Right lobe of liver (tissue), 6 donors: ENCODE results near the gene SCYL2. TPM values are rescaled to one million over a fixed set of nuclear protein-coding genes. Genes with fewer than 3 reads are reported as not detected.

ENCODE experiments used
- ATAC-seq, 4 donors: fragments of 200-7000 bp; cut with Tn5 transposase; one replicate each; pipeline ENCODE4 v1.9.1; 2020; ENCODE audit warnings: mild to moderate bottlenecking in 4 of 4, moderate library complexity in 4 of 4
- DNase-seq, 3 donors: peaks; one replicate each; pipeline ENCODE4 v3.0.0-alpha.2; 2020
- H3K27ac ChIP-seq, 3 donors: fragments of 200-600 bp; one replicate each; pipeline ENCODE4 v1.8.0; 2022
- H3K27me3 ChIP-seq, 2 donors: fragments of 200-600 bp; one replicate each; pipeline ENCODE4 v1.8.0; 2022
- H3K36me3 ChIP-seq, 4 donors: fragments of 200-600 bp; sonication (generic) in 1 of 4; one replicate each; pipeline versions ENCODE4 v1.5.1 to v1.8.0; 2017 to 2022; ENCODE audit warnings: control low read depth in 1 of 4
- H3K4me1 ChIP-seq, 4 donors: fragments of 200-600 bp; sonication (generic) in 1 of 4; one replicate each; pipeline versions ENCODE4 v1.5.1 to v1.8.0; 2017 to 2022; ENCODE audit warnings: control low read depth in 1 of 4
- H3K4me3 ChIP-seq, 3 donors: fragments of 200-600 bp; one replicate each; pipeline ENCODE4 v1.8.0; 2022
- H3K9me3 ChIP-seq, 4 donors: fragments of 200-600 bp; sonication (generic) in 1 of 4; one replicate each; pipeline versions ENCODE4 v1.5.1 to v1.8.0; 2017 to 2022; ENCODE audit warnings: control low read depth in 1 of 4
- CTCF ChIP-seq, 4 donors: fragments of 200-600 bp in 3 of 4; fragments of 450-650 bp in 1 of 4; IDR thresholded peaks; one replicate each; pipeline versions ENCODE4 v1.5.1 to v1.8.0; 2016 to 2022; ENCODE audit warnings: antibody characterized with exemption in 4 of 4, mild to moderate bottlenecking in 2 of 4
- POLR2A ChIP-seq: fragments of 450-650 bp; IDR thresholded peaks from one replicate; pipeline ENCODE4 v1.6.1; 2017; ENCODE audit warnings: antibody characterized with exemption, mild to moderate bottlenecking
- WGBS: methylation state at CpG from one replicate; pipeline ENCODE4 v1.1.6; 2018; ENCODE audit warnings: low coverage, low lambda C conversion rate; ENCODE audit not compliant: insufficient coverage; ENCODE audit errors: missing lambda C conversion rate; 5-methylcytosine and 5-hydroxymethylcytosine counted together
- intact Hi-C, 2 donors: fragments of 100-400 bp; cut with DNase I; formaldehyde crosslinking; loops; one replicate each; pipeline versions ENCODE4 v1.11.2 to v1.14.1; 2022
- total RNA-seq, 6 experiments: library from RNA; depleted of rRNA in 2 of 6; stranded (reverse); fragments of >200 nt in 2 of 6; fragmentation: NEBNext Ultra II Directional in 3 of 6; extraction: Animal tissue kit (Norgen Biotek cat#: 25700) in 3 of 6; gene quantifications; one replicate each; pipeline versions ENCODE4 v1.1.0 to v1.2.4, GENCODE V29; 2016 to 2023
- donor health status: DM: no; HTN: yes; CAD: no.
- donor health status: DM: no; HTN: no; CAD: no.
- donor health status: DM: no; HTN: no; CAD: no.
- donor health status: DM: no; HTN: yes; CAD: no.
- donor health status: DM: no; HTN: yes; CAD: no.

Gene SCYL2
- total RNA-seq, 6 experiments from 2014 or later, result 17.9 to 34.1 (median 28.0) TPM

- Histone ChIP-seq H3K27me3 (no peaks in the 10 kb centered on the region), H3K4me1 (peaks cover 0 to 13% (median 3%) of the 10 kb centered on the region in 4 donors), H3K27ac (no peak overlapping the region), H3K9me3 (no peaks in the 10 kb centered on the region), H3K4me3 (no peak overlapping the region), H3K36me3 (no peaks in the 10 kb centered on the region)
- DNase-seq (no peak), ATAC-seq (peak; percentile 79 to 87 (median 82))
- 22% methylated on average over 7 of the region's 7 CpGs for WGBS
- intact Hi-C loops, result no loop called here
- TF ChIP-seq POLR2A (no peak), CTCF (IDR thresholded peaks at IDR 0.05) (peak; percentile 75 to 83 (median 76))
These were observed 32.2 kb upstream of the SCYL2 start for GRCh38 chr12:100234591-100235304.

- Histone ChIP-seq H3K4me1 (peaks cover 0 to 6% (median 3%) of the 10 kb centered on the region in 4 donors), H3K27me3 (no peaks in the 10 kb centered on the region), H3K4me3 (no peak overlapping the region), H3K36me3 (no peaks in the 10 kb centered on the region), H3K27ac (no peak overlapping the region), H3K9me3 (no peaks in the 10 kb centered on the region)
- no peak for DNase-seq
- TF ChIP-seq CTCF (IDR thresholded peaks at IDR 0.05) (no peak), POLR2A (no peak)
- intact Hi-C loops, result no loop called here
- 31% methylated on average over 3 of the region's 3 CpGs for WGBS
- ATAC-seq, result peak in 2 of 4 donors; percentile 43 to 56
These were observed 28.2 kb upstream of the SCYL2 start for GRCh38 chr12:100238801-100239200.

GRCh38 chr12:100239589-100239988, 27.4 kb upstream of the SCYL2 start:
- peaks cover 0 to 6% (median 3%) of the 10 kb centered on the region in 4 donors for H3K4me1 ChIP-seq
- no peak overlapping the region for H3K4me3 ChIP-seq
- DNase-seq, result no peak
- no peaks in the 10 kb centered on the region for H3K36me3 ChIP-seq
- no peak overlapping the region for H3K27ac ChIP-seq
- intact Hi-C loops, result no loop called here
- no peaks in the 10 kb centered on the region for H3K27me3 ChIP-seq
- no peaks in the 10 kb centered on the region for H3K9me3 ChIP-seq
- WGBS, result no CpG with 5 or more reads among the region's 1 CpG
- no peak for TF ChIP-seq CTCF (IDR thresholded peaks at IDR 0.05)
- no peak for TF ChIP-seq POLR2A
- ATAC-seq, result no peak

- Histone ChIP-seq H3K4me1 (peaks cover 0 to 6% (median 3%) of the 10 kb centered on the region in 4 donors), H3K36me3 (no peaks in the 10 kb centered on the region), H3K9me3 (no peaks in the 10 kb centered on the region), H3K27me3 (no peaks in the 10 kb centered on the region), H3K27ac (no peak overlapping the region), H3K4me3 (no peak overlapping the region)
- no peak for TF ChIP-seq CTCF (IDR thresholded peaks at IDR 0.05)
- intact Hi-C loops, result no loop called here
- WGBS, result 87% methylated on average over 5 of the region's 5 CpGs
- no peak for DNase-seq
- no peak for ATAC-seq
These were observed 23.8 kb upstream of the SCYL2 start for GRCh38 chr12:100243137-100243536.
